ENCODE measurements around the gene LCT. TPM values are rescaled to one million over a fixed set of nuclear protein-coding genes. Genes with fewer than 3 reads are reported as not detected.
"Not testable (repeated sequence)": the region's sequence is repeated elsewhere in the genome, so short reads cannot be mapped to it uniquely, and the experiment has no call there.

Gene LCT
- total RNA-seq, 1 donor from 2014 or later = not detected

DNA sequence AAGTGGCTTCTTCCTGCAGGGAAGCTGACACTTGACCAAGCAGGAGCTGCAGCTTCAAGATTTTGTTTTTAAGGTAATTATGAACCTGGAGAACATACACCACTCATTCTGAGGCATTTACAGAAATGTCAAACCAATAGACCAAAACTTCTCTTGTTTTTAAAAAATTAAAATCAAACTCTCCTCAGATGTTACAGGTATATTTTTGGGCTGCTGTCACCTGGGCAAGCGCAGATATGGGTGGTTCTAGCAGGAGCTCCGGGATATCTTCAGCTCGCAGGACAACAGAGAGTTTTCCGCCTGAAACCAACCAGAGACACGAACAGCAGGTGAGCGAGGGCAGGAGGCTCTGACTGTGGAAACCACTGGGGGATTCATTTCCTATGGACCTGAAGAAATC lies 4.1 kb downstream of the LCT start:
- no peak for DNase-seq (ENCODE audit: low read depth)

- DNase-seq (ENCODE audit: low read depth) = no peak
These were observed 5.7 kb downstream of the LCT start for GRCh38 chr2:135831180-135831812.

DNA sequence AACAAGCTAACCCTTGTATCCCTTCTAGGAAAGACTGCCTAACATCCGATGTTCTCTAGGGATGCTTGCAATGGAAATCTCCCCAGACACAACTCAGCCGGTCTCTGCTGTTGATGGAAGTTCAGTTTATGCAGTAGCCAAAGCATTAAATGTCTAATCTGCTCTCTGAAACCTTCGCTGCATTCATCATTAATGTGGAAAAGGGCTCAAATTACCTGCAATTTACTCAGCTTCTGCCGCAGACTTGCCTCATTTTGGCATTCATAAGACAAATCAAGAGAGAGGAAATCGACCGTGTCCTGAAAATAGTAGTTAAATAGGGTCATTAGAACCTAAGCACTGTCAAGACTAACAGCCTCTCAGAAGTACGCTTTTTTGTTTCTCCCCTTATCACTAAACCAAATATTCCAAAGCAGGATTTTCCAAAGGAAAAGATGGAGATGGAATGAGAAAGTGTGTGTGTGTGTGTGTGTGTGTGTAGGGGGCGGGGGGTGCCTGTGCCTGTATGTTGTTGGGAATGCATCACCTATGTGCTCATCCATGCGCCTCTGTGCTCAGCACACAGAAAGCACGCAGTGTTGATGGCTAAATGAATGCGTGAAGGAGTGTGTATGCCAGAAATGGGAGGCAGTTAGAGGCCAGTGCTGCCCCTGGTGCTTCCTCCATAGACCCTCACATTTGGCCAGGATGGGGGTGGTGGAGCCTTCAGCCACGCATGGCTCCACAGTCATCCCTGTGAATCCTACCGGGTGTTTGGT lies 7.4 kb downstream of the LCT start:
- DNase-seq (ENCODE audit: low read depth) = no peak

- no peak for DNase-seq (ENCODE audit: low read depth)
These were observed 10.4 kb downstream of the LCT start for GRCh38 chr2:135826544-135826943.

DNA sequence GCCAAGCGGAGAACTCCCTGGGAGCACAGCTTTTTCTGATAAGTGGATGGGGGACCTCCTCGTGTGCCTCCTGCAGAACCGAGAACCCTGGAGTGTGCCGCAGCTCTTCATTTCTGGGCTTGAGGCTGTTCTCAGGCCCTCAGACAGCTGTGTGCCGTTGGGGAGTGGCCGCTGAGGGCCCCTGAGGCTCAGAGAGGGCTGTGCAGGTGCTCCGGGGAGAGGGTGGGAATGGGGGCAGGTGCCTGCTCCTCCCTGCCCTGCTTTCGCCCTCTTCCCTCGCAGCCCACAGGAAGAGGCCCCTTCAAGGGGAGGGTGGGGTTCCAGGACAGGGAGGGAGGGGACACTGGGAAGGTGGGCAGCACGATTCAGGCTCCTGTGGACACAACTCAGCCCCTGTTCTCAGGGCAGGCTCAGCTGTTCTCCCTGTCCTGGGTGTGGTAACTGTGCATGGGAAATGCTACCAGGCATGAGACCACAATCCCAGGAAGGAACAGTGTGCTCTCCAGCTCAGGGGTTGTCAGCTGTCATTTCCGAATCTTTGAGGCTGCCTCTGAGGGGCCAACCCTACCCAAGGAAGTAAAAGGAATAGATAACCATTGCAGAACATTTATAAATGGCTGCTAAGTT lies 11.3 kb downstream of the LCT start:
- peak; percentile 96 for DNase-seq (ENCODE audit: low read depth)

- DNase-seq (ENCODE audit: low read depth) = peak; percentile 3
These were observed 11.9 kb downstream of the LCT start for GRCh38 chr2:135825131-135825530.

GRCh38 chr2:135822855-135823254 lies 14.1 kb downstream of the LCT start:
- DNase-seq (ENCODE audit: low read depth) = no peak

GRCh38 chr2:135821190-135821589 lies 15.8 kb downstream of the LCT start:
- DNase-seq (ENCODE audit: low read depth) = no peak

- DNase-seq (ENCODE audit: low read depth) = peak; percentile 67
These were observed 16.9 kb downstream of the LCT start for GRCh38 chr2:135820003-135820618.

DNA sequence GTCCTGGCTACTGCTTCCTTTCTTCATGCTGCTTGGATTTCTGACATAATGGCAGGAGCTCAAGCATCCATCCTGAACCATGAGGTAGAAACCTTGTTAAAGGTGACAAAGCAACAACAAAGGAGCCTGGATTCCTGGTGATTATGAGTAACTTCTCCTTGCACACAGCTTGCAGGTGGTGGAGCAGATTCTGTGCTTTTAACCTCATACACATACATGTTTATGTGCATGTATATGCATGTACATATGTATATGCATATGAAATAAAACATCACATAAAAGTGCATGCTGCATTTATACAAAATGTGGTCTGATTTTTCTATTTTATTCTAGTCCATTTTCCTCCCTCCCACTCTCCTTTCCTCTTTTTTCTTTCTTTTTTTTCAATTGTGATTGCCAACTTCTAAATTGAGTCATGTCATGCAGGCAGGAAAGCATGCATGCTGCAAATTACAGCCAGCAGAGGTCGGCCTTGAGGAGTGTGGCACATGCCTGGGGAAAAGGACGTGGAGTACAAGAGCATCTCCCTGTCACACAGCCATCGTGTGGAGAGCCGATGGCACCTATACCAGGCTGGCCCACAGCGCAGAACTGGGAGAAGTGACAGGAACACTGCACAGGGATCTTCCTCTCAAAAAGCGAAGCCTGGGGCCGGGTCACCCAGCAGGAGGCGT lies 17.9 kb downstream of the LCT start:
- no peak for DNase-seq (ENCODE audit: low read depth)

DNA sequence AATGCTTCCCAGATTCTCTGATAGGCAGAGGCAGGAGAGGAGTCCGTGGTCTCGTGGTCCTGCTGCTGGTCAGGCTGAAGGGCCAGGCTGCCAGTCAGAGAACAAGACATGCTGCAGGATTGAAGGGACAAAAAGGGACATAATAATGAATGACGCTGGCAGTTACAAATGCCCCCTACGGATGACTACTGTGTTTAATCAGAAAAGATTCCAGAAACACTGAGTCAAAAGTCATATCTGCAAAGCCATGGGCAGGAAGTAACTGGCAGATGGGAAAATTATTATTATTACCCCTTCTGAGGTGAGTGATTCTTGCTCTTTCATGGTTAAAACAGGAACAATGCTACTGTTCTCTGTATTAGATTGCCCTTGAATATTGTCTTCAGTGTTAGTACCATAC lies 19.0 kb downstream of the LCT start:
- peak; percentile 39 for DNase-seq (ENCODE audit: low read depth)

DNA sequence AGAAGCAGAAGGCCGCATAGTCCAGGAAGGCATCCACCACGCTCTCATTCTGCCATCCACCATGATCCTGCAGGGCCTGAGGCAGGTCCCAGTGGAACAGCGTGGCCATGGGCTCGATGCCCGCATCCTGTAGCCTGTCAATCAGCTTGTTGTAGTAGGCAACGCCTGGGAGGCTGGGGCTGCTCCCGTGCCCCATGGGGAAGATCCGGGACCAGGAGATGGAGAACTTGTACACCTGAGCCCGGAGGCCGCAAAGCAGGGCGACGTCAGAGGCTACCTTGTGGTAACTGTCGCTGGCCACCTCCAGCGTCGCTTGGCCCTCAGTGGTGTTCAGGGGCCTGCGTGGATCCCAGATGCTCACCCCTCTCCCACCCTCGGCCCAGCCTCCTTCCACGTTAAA lies 19.5 kb downstream of the LCT start:
- DNase-seq (ENCODE audit: low read depth) = no peak

- no peak for DNase-seq (ENCODE audit: low read depth)
These were observed 21.7 kb downstream of the LCT start for GRCh38 chr2:135815269-135815668.

DNA sequence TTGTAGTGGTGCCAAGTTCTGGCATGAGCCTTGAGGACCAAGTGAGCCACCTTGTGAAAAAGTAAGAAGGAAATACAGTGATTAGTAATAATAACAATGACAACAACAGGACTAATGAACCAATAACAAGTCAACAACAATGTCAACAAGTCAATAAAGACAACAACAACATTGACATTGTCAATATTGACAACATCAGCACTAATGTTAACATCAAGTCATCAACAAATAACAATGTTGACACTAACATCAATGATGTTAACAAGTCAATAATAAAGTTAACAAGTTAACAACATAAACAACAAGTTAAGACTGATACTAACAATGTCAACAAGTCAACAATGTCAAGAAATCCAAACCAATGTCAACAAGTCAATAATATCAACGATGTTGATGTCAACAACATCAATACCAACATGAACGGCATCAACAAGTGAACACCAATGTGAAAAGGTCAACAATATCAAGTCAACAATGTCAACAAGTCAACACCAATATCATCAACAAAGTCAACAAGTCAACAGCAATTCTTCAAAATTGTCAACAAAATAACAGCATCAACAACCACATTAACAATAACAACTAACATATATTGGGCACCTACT lies 24.0 kb downstream of the LCT start:
- DNase-seq (ENCODE audit: low read depth) = no peak

DNA sequence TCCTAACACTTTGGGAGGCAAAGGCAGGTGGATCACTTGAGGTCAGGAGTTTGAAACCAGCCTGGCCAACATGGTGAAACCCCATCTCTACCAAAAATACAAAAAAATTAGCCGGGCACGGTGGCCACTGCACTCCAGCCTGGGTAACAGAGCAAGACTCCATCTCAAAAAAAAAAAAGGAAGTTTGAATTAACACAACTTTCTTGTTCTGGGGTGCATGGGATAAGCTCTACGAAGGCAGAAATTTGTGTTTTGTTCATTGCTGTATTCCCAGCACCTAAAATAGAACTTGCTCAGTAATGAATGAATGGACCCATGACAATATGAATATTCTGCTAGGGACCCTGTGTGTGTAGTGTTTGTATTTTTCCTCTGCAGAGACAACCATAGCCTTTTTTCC lies 29.1 kb downstream of the LCT start:
- not testable (repeated sequence) for DNase-seq (ENCODE audit: low read depth)

- no peak for DNase-seq (ENCODE audit: low read depth)
These were observed 33.7 kb downstream of the LCT start for GRCh38 chr2:135803278-135803677.

- DNase-seq (ENCODE audit: low read depth) = no peak
These were observed 34.6 kb downstream of the LCT start for GRCh38 chr2:135802350-135802749.

DNA sequence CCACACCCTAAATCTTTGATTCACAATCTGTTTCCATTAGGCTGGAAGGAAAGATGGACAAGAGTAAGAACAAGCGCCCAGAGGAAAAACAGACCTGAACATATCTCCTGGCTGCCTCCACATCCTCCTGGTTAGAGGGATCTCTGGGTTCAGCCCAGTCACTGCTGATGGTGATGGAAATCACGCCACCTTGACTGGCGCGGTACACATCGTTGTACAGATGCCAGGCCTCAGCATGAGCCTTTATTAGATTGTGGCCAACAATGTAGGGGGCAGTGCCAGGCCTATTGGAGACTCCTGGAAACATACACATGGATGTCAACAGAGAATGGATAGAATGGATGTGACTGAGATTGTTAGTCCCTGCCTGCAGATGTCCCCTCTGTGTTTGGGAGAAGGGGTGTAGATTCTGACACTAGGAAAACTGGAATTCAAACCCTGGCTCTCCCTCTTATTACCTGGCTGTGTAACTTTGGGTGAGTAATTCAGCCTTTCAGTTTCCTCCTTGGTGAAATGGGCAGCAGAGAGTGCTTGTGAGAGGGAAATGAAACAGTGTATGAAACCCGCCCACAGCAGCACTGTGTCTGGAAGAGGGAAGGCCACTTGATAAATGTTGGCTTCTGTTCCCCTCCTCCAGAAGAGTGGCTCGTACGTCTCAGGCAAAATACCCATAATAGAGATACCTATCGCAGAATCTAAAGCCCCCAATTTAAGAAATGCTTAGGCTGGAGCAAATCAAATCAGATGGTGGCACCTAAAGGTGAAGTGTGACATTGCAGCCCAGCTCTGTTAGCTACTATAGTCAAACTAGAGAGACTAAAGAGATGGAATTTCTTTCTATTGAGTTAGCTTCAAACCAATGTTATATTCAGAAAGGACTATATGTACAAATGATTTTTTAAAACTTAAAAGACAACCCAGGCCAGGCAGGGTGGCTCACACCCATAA lies 36.2 kb downstream of the LCT start:
- no peak for DNase-seq (ENCODE audit: low read depth)

DNA sequence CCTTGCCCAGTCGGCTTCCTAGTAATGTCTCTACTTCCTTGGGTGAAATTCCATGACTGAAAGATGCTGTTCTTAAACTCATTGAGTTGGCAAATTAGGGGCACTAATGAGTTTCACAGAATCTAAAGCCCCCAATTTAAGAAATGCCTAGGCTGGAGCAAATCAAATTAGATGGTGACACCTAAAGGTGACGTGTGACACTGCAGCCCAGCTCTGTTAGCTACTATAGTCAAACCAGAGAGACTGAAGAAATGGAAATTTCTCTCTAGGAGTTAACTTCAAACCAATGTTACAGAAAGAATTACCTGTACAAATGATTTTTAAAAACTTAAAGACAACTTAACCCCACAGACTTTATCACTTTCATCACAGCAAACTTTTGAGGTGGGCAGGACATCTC lies 37.2 kb downstream of the LCT start:
- DNase-seq (ENCODE audit: low read depth) = no peak

DNA sequence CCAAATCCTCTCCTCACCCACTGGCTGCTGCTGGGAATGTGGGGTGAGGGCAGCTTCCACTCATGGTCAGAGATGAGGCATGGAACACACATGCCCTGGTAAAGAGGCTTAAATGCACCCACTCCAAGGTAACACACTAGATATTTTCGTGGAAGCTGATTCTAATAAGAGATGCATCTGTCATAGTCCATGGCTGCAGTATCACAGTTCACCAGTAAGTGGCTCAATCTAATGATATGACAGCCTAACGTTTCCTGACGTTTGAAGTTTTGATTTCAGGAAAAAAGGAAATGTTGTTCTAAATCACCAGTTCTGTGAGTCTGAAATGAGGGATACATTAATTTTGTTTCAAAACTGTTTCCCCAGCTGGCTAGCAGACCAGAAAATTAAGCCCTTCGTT lies 38.2 kb downstream of the LCT start:
- peak; percentile 18 for DNase-seq (ENCODE audit: low read depth)
